ENCODE data around the gene IAH1. TPM values are rescaled to one million over a fixed set of nuclear protein-coding genes. Genes with fewer than 3 reads are reported as not detected.

IAH1 gene
- 66.6 to 72.9 TPM (median 67.8 TPM) in 3 replicates for total RNA-seq
- long read RNA-seq, transcript IAH1-215 (6 exons, 1,266 nt): major isoform, 54 of 62 reads
- long read RNA-seq, transcript IAH1-202 (5 exons, 2,137 nt): minor isoform, 6 of 62 reads
- long read RNA-seq, partial matches to known transcripts: 1 of 62 reads
- long read RNA-seq, other reads (novel, unspliced or antisense): 1 of 62 reads

GRCh38 chr2:9474361-9475057 lies at the start of gene IAH1:
Gene IAH1, plus strand, starts transcription at chr2:9474551. Its CDS starts 16 bp downstream, at chr2:9474567.
- no peaks in the 10 kb centered on the region for H3K27me3 Mint-ChIP-seq (ENCODE audit: low read depth)
- H3K27ac Mint-ChIP-seq (ENCODE audit: unreplicated experiment): peak within 1 kb of the TSS; percentile 79
- peaks cover 19% of the 10 kb centered on the region for H3K36me3 Mint-ChIP-seq (ENCODE audit: low read depth)
- TF ChIP-seq CTCF (IDR thresholded peaks at IDR 0.05): peak; percentile 26
- peak within 1 kb of the TSS; percentile 73 for H3K4me3 Mint-ChIP-seq (ENCODE audit: unreplicated experiment)
- peaks cover 44% of the 10 kb centered on the region for H3K4me1 Mint-ChIP-seq (ENCODE audit: low read depth)
- no peak for DNase-seq (ENCODE audit: low spot score)
- H3K9me3 Mint-ChIP-seq (ENCODE audit: low read depth): no peaks in the 10 kb centered on the region

- no peak for TF ChIP-seq CTCF (IDR thresholded peaks at IDR 0.05)
- H3K27me3 Mint-ChIP-seq (ENCODE audit: low read depth): no peaks in the 10 kb centered on the region
- no peaks in the 10 kb centered on the region for H3K9me3 Mint-ChIP-seq (ENCODE audit: low read depth)
- H3K4me3 Mint-ChIP-seq (ENCODE audit: unreplicated experiment): no peak overlapping the region
- no peak for DNase-seq (ENCODE audit: low spot score)
- H3K4me1 Mint-ChIP-seq (ENCODE audit: low read depth): peaks cover 8% of the 10 kb centered on the region
- H3K36me3 Mint-ChIP-seq (ENCODE audit: low read depth): peaks cover 6% of the 10 kb centered on the region
- H3K27ac Mint-ChIP-seq (ENCODE audit: unreplicated experiment): no peak overlapping the region
These were observed 45.3 kb upstream of the IAH1 start for GRCh38 chr2:9428965-9429577.

GRCh38 chr2:9430316-9431293 lies 43.7 kb upstream of the IAH1 start:
- H3K4me3 Mint-ChIP-seq (ENCODE audit: unreplicated experiment): no peak overlapping the region
- peaks cover 9% of the 10 kb centered on the region for H3K36me3 Mint-ChIP-seq (ENCODE audit: low read depth)
- TF ChIP-seq CTCF (IDR thresholded peaks at IDR 0.05): no peak
- H3K4me1 Mint-ChIP-seq (ENCODE audit: low read depth): peaks cover 12% of the 10 kb centered on the region
- peak overlapping the region; percentile 59 for H3K27ac Mint-ChIP-seq (ENCODE audit: unreplicated experiment)
- H3K9me3 Mint-ChIP-seq (ENCODE audit: low read depth): no peaks in the 10 kb centered on the region
- no peak for DNase-seq (ENCODE audit: low spot score)
- no peaks in the 10 kb centered on the region for H3K27me3 Mint-ChIP-seq (ENCODE audit: low read depth)

- H3K4me1 Mint-ChIP-seq (ENCODE audit: low read depth): peaks cover 12% of the 10 kb centered on the region
- no peak for TF ChIP-seq CTCF (IDR thresholded peaks at IDR 0.05)
- no peak for DNase-seq (ENCODE audit: low spot score)
- H3K9me3 Mint-ChIP-seq (ENCODE audit: low read depth): no peaks in the 10 kb centered on the region
- H3K27ac Mint-ChIP-seq (ENCODE audit: unreplicated experiment): no peak overlapping the region
- H3K4me3 Mint-ChIP-seq (ENCODE audit: unreplicated experiment): no peak overlapping the region
- H3K36me3 Mint-ChIP-seq (ENCODE audit: low read depth): peaks cover 28% of the 10 kb centered on the region
- H3K27me3 Mint-ChIP-seq (ENCODE audit: low read depth): no peaks in the 10 kb centered on the region
These were observed 39.9 kb upstream of the IAH1 start for GRCh38 chr2:9434489-9434888.
